Mononuclear cell (primary cell): Measurements from ENCODE around the gene IL17F. TPM values are rescaled to one million over a fixed set of nuclear protein-coding genes. Genes with fewer than 3 reads are reported as not detected.
"Not testable (repeated sequence)": the region's sequence is repeated elsewhere in the genome, so short reads cannot be mapped to it uniquely, and the experiment has no call there.

Experiments
- H3K27me3 ChIP-seq: 2 replicates; pipeline ENCODE4 v1.6.0; 2011; ENCODE audit warnings: low read length, control low read depth; ENCODE audit not compliant: insufficient read depth
- H3K4me1 ChIP-seq: 2 replicates; pipeline ENCODE4 v1.5.1; 2011; ENCODE audit warnings: mild to moderate bottlenecking, low read length, control low read depth; ENCODE audit not compliant: insufficient read depth
- H3K4me3 ChIP-seq: 2 replicates; pipeline ENCODE4 v1.5.1; 2011; ENCODE audit warnings: mild to moderate bottlenecking, low read length, moderate library complexity
- H3K9me3 ChIP-seq: 2 replicates; pipeline ENCODE4 v1.5.1; 2011; ENCODE audit warnings: low read depth, mild to moderate bottlenecking, control low read depth, low read length
- total RNA-seq: library from RNA; depleted of rRNA; stranded (reverse); fragments of >200 nt; gene quantifications from one replicate; pipeline ENCODE4 v1.2.3, GENCODE V29; 2012

The IL17F gene
- total RNA-seq, 1 donor = not detected

DNA sequence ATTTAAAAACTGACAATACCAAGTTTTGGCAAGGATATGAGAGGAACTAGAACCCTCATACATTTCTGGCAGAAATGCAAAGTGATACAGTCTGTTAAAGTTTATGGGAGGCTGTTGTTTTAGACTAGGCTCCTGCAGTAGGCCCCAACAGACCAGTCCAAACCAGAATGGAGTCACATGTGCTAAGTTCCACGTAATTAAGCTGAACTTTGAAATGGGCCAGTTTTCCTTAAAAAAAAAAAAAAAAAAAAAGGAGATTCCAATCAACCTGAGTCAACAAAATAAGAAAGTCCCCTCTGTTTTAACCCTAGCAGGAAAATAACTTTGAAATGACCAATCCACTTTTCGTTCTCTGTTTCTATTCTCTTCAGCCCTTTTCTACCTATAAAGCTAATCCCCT, 26.5 kb downstream of the IL17F start:
- Histone ChIP-seq H3K4me1 (no peaks in the 10 kb centered on the region), H3K9me3 (no peaks in the 10 kb centered on the region), H3K4me3 (no peak overlapping the region), H3K27me3 (no peaks in the 10 kb centered on the region)

DNA sequence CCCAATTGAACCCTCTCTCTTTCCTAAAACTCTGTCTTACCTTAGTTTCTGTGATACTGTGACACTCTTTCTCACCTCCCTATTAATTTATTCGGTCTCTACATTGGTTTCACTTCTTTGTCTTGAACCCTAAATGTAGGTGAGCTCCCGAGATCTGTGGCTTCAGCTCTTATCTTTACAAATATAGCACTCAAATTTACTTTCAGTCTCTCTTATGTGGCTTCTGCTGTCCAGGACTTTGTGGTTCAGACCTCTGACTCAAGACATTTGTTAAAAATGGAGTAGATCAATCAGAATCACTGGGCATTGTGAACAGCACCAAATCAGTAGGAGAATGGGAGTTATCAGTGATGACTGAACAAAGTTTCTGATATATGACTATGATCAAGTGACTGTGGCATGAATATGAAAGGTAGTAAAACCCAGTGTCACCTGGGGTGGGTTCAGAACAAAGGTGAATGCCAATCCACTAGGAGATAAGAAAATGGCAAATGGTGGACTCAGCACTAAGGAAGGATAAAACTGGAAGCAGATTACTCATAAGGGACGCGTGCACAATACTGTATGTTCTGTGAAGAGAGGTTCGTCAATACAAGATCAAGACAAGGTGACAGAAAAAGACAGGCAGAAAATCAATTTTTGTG, 27.2 kb downstream of the IL17F start:
- H3K4me3 ChIP-seq = no peak overlapping the region
- H3K27me3 ChIP-seq = no peaks in the 10 kb centered on the region
- no peaks in the 10 kb centered on the region for H3K9me3 ChIP-seq
- no peaks in the 10 kb centered on the region for H3K4me1 ChIP-seq

DNA sequence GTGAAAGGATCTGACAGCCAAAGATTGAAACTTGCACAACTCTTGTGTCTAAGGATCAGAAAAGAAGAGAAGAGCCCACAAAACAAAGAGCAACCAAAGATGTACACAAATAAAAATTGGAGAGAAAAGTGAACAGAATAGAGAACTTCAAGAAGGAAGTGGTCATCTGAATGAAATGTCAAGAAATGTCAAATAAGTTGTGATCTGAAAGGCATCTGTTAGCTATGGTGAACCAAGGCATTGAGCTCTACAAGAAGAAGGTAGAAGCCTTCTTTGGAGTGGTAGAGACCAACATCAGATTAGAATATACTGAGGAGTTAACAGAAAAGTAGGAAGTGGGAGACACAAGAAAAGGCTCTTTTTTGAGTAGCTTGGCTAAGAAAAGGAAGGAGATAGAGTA, 28.5 kb downstream of the IL17F start:
- Histone ChIP-seq H3K4me3 (no peak overlapping the region), H3K27me3 (no peaks in the 10 kb centered on the region), H3K4me1 (no peaks in the 10 kb centered on the region), H3K9me3 (no peaks in the 10 kb centered on the region)

DNA sequence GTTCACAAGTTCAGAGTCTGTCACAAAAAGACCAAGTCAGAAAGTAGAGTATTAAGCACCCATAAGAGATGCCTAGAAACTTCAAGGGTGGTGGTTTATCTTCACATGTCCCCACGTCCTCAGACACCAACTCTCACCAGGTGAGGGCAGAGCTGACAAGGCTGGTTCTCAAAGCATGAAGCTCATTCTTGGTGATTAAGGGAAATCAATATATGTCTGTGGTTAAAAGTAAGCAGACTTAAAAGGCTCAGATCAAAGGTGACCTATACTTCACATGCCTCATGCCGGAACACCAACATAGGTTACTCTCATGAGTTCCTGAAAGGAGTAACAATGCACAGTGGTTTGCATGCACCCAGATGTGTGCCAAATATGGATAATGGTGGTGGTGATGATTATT, 31.2 kb downstream of the IL17F start:
- H3K27me3 ChIP-seq = no peaks in the 10 kb centered on the region
- H3K9me3 ChIP-seq = no peaks in the 10 kb centered on the region
- H3K4me1 ChIP-seq = no peaks in the 10 kb centered on the region
- H3K4me3 ChIP-seq = no peak overlapping the region

DNA sequence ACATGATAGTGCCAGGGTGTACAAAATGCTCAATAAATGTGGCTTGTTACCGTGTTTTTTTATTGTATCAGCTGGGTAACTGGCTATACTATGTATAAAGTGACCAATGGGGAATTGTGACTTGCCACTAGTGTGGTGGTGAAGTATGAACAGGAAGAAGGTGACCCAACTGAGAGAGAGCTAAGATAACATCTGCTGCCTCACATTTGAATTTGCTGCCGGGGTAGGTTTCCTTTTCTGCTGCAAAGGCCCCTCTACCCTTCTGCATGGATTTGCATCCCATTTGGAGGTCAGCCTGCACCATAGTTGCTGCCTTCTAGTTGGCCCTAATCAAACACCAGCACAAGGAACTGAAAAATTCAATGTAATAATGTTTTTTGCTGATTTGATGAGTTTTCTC, 34.1 kb downstream of the IL17F start:
- no peaks in the 10 kb centered on the region for H3K9me3 ChIP-seq
- no peaks in the 10 kb centered on the region for H3K4me1 ChIP-seq
- H3K27me3 ChIP-seq = no peaks in the 10 kb centered on the region
- H3K4me3 ChIP-seq = no peak overlapping the region

DNA sequence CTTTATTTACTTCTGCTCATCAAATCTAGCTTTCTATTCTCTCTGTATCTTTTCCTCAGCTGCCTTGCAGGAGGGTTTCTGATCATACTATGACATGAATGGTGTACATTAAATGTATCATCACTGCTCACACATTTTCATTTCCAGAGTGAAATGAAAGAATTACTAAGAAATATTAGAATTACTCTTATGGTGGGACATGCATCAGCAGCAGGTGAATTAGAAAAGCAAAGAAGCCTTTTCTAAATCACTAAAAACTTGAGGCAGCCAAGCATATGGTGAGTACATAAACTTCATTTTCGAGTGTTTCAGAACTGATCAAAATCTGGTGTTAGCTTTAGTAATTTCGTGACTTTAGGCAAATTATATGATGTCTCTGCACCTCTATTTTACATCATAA, 34.5 kb downstream of the IL17F start:
- no peak overlapping the region for H3K4me3 ChIP-seq

DNA sequence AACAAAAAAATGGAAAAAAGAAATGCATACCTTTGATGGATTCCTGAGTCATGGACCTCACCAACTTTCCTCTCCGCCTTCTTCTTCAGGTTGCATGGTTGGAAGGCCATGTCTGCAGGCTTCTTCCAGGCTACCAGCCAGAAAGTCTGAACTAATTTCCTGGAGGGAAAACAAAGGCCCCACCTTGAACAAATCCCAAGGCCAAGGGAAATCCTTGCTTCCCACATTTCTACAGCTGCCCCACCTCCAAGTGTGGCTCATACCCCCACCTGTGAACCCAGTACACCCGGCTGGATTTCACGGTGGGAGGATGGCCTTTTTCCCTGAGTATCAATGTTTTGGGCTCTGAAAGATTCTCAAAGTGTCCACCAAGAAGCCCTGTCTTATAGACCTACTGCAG, 35.7 kb downstream of the IL17F start:
- Histone ChIP-seq H3K4me1 (no peaks in the 10 kb centered on the region), H3K4me3 (no peak overlapping the region), H3K9me3 (no peaks in the 10 kb centered on the region), H3K27me3 (no peaks in the 10 kb centered on the region)

More for the DNA sequence above, 34.5 kb downstream of the IL17F start:
- H3K27me3 ChIP-seq = no peaks in the 10 kb centered on the region
- H3K4me1 ChIP-seq = no peaks in the 10 kb centered on the region
- no peaks in the 10 kb centered on the region for H3K9me3 ChIP-seq

DNA sequence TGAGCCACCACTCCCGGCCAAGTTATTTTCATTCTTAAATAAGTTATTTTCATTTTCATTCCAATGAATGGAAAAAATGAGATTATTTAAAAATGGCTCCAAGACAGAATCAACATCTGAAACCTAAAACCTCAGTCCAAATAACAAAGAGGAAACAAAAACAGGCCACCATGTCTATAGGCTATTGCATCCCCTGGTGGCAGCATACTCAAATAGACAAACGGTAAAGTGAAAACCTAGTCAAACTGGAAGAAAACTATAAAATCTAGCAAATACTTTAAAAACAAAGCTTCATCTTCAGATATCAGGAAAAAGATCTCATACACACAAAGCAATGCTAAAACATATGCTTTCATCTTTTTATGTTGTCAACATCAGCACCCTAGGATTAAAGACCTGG, 37.2 kb downstream of the IL17F start:
- no peaks in the 10 kb centered on the region for H3K4me1 ChIP-seq
- no peaks in the 10 kb centered on the region for H3K9me3 ChIP-seq
- H3K27me3 ChIP-seq = no peaks in the 10 kb centered on the region
- H3K4me3 ChIP-seq = no peak overlapping the region

DNA sequence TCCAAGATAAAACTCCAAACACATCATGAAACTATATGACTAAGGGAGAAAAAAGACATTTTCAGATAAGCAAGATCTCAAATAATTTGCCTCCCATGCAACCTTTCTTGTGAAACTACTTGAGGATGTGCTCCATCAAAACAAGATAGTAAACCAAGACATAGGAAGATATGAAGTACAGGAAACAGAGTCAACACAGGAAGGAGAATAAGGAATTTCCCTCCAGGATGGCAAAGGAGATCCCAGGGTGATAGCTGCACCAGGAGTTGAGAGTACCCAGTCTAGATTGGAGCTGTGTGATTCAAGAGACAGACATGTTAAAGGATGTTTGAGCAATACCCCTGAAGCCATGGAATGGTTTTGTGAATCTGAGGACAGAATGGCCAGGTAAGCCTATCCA, 42.8 kb downstream of the IL17F start:
- peaks cover 5% of the 10 kb centered on the region for H3K9me3 ChIP-seq
- H3K27me3 ChIP-seq = peaks cover 3% of the 10 kb centered on the region
- no peak overlapping the region for H3K4me3 ChIP-seq
- no peaks in the 10 kb centered on the region for H3K4me1 ChIP-seq

DNA sequence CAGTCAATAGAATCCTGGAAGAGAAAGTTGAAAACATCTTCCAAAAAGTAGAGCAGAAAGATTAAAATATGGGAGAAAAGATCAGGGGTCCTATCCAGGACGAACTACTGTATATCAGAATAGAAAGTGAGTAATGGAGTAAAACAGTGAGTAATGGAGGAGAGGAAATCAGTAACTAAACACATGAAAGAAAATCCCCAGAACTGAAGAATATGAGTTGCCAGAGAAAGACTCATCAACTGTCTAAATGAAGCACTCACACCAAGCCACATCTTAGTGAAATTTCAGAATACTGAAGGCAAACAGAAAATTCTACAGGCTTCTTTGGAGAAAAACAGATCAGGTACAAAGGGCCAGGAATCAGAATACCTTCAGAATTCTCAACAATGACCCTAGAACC, 43.3 kb downstream of the IL17F start:
- Histone ChIP-seq H3K9me3 (peaks cover 5% of the 10 kb centered on the region), H3K27me3 (peaks cover 3% of the 10 kb centered on the region), H3K4me1 (no peaks in the 10 kb centered on the region), H3K4me3 (no peak overlapping the region)

DNA sequence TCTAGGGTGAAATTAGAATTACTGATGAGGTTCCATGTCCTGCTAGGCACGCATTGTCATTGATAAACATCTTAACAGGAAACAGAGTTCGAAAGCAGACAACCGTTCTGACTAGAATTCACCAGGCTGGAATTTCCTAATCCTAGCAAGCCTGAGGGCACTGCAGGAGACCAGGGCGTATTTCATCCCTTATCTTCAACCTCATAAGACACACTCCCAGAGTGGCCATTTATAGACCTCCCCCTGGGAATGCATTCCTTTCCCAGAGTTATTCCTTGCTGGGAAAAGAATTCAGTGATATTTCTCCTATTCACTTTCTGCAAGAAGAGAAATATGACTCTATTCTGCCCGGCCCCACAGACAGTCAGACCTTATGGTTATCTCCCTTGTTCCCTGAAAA, 44.2 kb downstream of the IL17F start:
- not testable (repeated sequence) for H3K27me3 ChIP-seq, H3K4me1 ChIP-seq, H3K4me3 ChIP-seq, H3K9me3 ChIP-seq

DNA sequence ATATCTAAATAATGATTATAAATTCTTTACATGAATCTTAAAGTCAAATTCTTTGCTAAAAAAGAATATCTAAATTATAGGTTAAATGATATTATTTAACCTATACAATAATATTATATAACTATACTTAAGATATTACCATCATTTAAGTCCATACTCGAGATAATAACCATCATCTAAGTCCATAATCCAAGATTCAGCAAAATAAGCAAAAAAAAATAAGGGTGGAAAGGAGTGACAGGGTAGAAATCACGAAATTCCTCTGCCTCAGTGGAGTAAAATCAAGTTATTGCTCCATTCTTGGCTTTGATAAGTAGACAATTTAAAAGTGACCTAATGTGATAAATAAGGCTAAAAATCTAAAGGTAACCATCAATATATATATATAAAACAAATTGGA, 48.4 kb downstream of the IL17F start:
- Histone ChIP-seq H3K4me1 (no peaks in the 10 kb centered on the region), H3K9me3 (peaks cover 5% of the 10 kb centered on the region), H3K4me3 (no peak overlapping the region), H3K27me3 (peaks cover 3% of the 10 kb centered on the region)

DNA sequence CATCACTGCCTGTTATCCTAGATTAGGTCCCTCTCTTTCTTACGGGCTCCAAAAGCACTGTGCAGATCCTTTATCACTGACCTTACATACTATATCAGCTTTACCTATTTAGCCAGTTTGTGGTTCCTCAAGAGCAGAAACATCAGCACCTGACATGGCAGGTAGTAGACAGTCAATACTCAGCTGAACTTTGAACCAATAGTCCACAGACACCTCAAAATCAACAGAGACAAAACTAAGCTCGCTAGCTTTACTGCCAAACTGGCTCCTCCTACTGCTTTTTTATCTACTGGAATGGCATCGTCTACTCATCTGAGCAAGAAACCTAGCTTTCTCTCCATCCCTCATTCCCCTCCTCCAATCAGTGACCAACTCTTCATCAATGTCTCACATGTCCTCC, 52.5 kb downstream of the IL17F start:
- Histone ChIP-seq H3K4me3 (no peak overlapping the region), H3K27me3 (peaks cover 5% of the 10 kb centered on the region), H3K9me3 (no peaks in the 10 kb centered on the region), H3K4me1 (no peaks in the 10 kb centered on the region)

DNA sequence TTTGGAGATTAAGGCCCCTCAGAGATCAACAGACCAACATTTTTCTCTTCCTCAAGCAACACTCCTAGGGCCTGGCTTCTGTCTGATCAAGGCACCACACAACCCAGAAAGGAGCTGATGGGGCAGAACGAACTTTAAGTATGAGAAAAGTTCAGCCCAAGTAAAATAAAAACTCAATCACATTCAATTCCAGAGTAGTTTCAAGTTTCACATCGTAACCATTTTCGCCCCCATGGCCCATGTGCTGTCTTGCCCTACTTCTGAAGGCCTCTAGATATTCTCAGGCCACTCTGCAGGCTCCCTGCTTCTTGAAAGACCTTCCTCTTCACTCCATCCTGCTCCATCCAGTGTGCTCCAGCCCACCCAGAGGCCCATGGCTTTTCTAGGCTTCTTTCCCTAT, 53.9 kb downstream of the IL17F start:
- Histone ChIP-seq H3K9me3 (no peaks in the 10 kb centered on the region), H3K4me1 (no peaks in the 10 kb centered on the region), H3K4me3 (no peak overlapping the region), H3K27me3 (peaks cover 10% of the 10 kb centered on the region)

DNA sequence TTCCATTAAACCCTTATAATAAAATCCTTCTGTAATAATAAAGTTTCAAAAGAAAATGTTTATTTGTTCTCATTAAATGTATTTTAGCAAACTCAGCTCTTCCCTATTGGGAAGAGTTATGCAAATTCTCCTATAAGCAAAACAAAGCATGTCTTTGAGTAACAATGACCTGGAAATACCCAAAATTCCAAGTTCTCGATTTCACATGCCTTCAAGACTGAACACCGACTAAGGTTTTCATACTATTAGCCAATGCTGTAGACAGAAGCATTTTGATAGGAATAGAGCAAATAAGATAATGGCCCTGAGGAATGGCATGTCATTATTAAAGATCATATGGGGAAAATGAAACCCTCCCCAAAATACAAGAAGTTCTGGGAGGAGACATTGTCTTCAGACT, 54.3 kb downstream of the IL17F start:
- peaks cover 10% of the 10 kb centered on the region for H3K27me3 ChIP-seq
- no peak overlapping the region for H3K4me3 ChIP-seq
- no peaks in the 10 kb centered on the region for H3K4me1 ChIP-seq
- H3K9me3 ChIP-seq = no peaks in the 10 kb centered on the region

DNA sequence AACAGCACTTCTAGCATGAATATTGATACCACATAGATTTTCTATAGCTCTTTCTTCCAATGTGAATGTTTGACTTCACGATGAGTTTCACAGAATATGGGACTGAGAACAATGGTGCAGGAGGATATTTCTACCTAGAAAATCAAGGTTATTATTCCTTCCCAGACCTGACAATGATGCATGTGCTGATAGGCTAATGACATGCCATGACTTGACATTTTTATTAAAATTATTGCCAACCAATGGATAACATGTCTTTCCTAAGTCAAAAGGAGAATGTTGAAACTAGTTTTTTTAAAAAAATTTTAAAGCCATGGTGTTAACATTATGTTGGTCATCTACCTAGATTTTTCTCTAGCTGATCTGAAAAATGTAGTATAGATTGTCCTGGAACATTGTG, 57.2 kb downstream of the IL17F start:
- Histone ChIP-seq H3K9me3 (no peaks in the 10 kb centered on the region), H3K4me3 (no peak overlapping the region), H3K27me3 (peaks cover 10% of the 10 kb centered on the region), H3K4me1 (no peaks in the 10 kb centered on the region)
